Upper lobe of left lung (tissue), 6 donors: ENCODE measurements around the gene PTPRN. TPM values are rescaled to one million over a fixed set of nuclear protein-coding genes. Genes with fewer than 3 reads are reported as not detected.

ENCODE experiments used
- ATAC-seq, 2 donors: fragments of 200-7000 bp; cut with Tn5 transposase; one replicate each; pipeline ENCODE4 v1.9.1; 2022; ENCODE audit warnings: mild to moderate bottlenecking in 2 of 2, moderate library complexity in 2 of 2; ENCODE audit not compliant: low FRiP score in 2 of 2
- DNase-seq, 2 donors: peaks; one replicate each; pipeline ENCODE4 v3.0.0-alpha.2; 2019 to 2020
- H3K27ac ChIP-seq, 4 donors: fragments of 200-600 bp; sonication (generic); one replicate each; pipeline ENCODE4 v1.5.1; 2016 to 2019
- H3K27me3 ChIP-seq, 4 donors: fragments of 200-600 bp; sonication (generic); one replicate each; pipeline ENCODE4 v1.5.1; 2017 to 2019
- H3K36me3 ChIP-seq, 4 donors: fragments of 200-600 bp; sonication (generic); one replicate each; pipeline ENCODE4 v1.5.1; 2016 to 2019
- H3K4me1 ChIP-seq, 4 donors: fragments of 200-600 bp; sonication (generic); one replicate each; pipeline ENCODE4 v1.5.1; 2018 to 2019
- H3K4me3 ChIP-seq, 4 donors: fragments of 200-600 bp; sonication (generic); one replicate each; pipeline ENCODE4 v1.5.1; 2017 to 2019; ENCODE audit warnings: mild to moderate bottlenecking in 2 of 4, moderate library complexity in 1 of 4
- H3K9me3 ChIP-seq, 4 donors: fragments of 200-600 bp; sonication (generic); one replicate each; pipeline ENCODE4 v1.5.1; 2018 to 2019
- EP300 ChIP-seq, 4 donors: sonication (generic); formaldehyde crosslinking; IDR thresholded peaks; one replicate each; pipeline ENCODE4 v1.5.1; 2017; ENCODE audit warnings: antibody characterized with exemption in 4 of 4, control low read depth in 2 of 4
- POLR2A ChIP-seq, 4 donors: fragments of 450-650 bp; IDR thresholded peaks; one replicate each; pipeline ENCODE4 v1.5.1; 2016 to 2017; ENCODE audit warnings: antibody characterized with exemption in 4 of 4, mild to moderate bottlenecking in 2 of 4
- POLR2AphosphoS5 ChIP-seq, 2 donors: sonication (generic); formaldehyde crosslinking; IDR thresholded peaks; one replicate each; pipeline ENCODE4 v1.5.1; 2017; ENCODE audit warnings: antibody characterized with exemption in 2 of 2
- WGBS, 2 donors: methylation state at CpG; one replicate each; pipeline ENCODE4 v1.1.5; 2017 to 2018; 5-methylcytosine and 5-hydroxymethylcytosine counted together
- total RNA-seq, 6 donors: library from RNA; depleted of rRNA in 4 of 6; stranded (reverse); fragments of >200 nt in 4 of 6; gene quantifications; one replicate each; pipeline versions ENCODE4 v1.1.0 to v1.2.1, GENCODE V29; 2016 to 2021
- TF ChIP-seq, protein P1 (sequence below), 6 experiments: fragments of 450-650 bp in 4 of 6; fragments of 200-600 bp in 2 of 6; sonication (generic) in 2 of 6; IDR thresholded peaks; one replicate each; pipeline ENCODE4 v1.5.1; 2016 to 2019; ENCODE audit warnings: antibody characterized with exemption in 6 of 6
- donor health status: DM: no; HTN: no; CAD: no; lungs with moderate emphysema.
- donor health status: DM: no; HTN: yes; CAD: no; lungs with severe emphysema.

The PTPRN gene
- total RNA-seq, result 1 to 10 TPM in 2 of 6 donors, under 1 TPM in 2, not detected in 2; 0.20 to 4.4 (median 0.68) TPM

- Histone ChIP-seq H3K27ac (no peak within 1 kb of the TSS), H3K4me1 (peaks cover 0 to 13% (median 0%) of the 10 kb centered on the region in 4 donors), H3K4me3 (no peak within 1 kb of the TSS), H3K9me3 (no peaks in the 10 kb centered on the region), H3K27me3 (peaks cover 0 to 17% (median 7%) of the 10 kb centered on the region in 4 donors), H3K36me3 (no peaks in the 10 kb centered on the region)
- DNase-seq, result peak in 1 of 2 donors; percentile 76
- peak in 1 of 2 donors; percentile 19 for ATAC-seq
- no peak for TF ChIP-seq POLR2A (IDR thresholded peaks at IDR 0.05)
- no peak for TF ChIP-seq POLR2AphosphoS5 (IDR thresholded peaks at IDR 0.05)
- TF ChIP-seq EP300 (IDR thresholded peaks at IDR 0.05), result no peak
- TF ChIP-seq, protein P1, sequence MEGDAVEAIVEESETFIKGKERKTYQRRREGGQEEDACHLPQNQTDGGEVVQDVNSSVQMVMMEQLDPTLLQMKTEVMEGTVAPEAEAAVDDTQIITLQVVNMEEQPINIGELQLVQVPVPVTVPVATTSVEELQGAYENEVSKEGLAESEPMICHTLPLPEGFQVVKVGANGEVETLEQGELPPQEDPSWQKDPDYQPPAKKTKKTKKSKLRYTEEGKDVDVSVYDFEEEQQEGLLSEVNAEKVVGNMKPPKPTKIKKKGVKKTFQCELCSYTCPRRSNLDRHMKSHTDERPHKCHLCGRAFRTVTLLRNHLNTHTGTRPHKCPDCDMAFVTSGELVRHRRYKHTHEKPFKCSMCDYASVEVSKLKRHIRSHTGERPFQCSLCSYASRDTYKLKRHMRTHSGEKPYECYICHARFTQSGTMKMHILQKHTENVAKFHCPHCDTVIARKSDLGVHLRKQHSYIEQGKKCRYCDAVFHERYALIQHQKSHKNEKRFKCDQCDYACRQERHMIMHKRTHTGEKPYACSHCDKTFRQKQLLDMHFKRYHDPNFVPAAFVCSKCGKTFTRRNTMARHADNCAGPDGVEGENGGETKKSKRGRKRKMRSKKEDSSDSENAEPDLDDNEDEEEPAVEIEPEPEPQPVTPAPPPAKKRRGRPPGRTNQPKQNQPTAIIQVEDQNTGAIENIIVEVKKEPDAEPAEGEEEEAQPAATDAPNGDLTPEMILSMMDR (IDR thresholded peaks at IDR 0.05), result no peak
- 1 to 4% methylated on average over 19 to 25 of the region's 37 CpGs for WGBS, 2 donors
Observed at GRCh38 chr2:219309278-219309677, at the start of gene PTPRN. Gene PTPRN, minus strand, starts transcription at chr2:219309401. Its CDS starts 69 bp downstream, at chr2:219309332.

DNA sequence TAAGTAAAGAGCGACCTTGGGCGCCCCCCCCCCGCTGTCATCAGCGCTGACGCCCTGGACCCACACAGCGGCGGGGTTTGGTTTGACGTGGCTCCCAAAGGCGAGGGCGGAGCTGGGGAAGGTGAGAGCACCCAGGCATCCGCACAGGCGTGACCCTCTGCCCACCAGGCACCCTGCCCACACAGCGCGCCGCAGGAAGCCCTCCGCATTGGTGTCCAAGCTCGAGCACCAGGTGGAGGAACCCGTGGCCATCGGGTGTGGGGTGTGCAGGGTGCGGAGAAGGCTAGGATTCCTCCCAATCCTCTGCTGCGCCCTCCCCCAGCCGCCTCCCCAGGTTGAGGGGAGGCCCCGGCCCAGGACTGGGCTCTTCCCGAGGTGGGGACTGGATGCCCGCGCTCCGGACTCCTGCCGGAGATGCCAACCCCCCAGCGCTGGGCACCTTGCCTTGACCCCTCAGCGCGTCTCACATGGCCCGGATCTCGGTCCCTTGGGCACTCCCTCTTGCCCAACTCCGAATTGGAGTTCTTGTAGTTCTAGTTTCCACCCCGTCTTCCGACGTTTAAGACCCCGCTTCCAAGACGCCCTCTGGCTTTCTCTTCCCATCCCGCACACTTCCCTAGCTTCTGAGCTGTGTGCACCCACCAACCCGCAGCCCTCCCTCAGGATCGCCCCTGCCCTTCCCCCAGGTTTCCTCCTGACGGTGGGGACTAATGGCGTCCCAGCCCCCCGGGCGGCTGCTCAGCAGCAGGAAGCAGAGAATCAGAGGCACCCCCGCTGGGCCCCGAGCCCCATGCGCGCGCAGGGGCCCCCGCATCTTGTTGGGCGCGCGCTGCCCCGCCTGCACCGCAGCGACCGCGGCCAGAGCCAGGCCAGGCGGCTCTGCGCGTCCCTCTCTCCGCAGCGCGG lies 49.2 kb upstream of the PTPRN start:
- peaks cover 0 to 17% (median 11%) of the 10 kb centered on the region in 4 donors for H3K27me3 ChIP-seq
- H3K36me3 ChIP-seq, result no peaks in the 10 kb centered on the region
- DNase-seq, result peak in 1 of 2 donors; percentile 80
- no peak overlapping the region for H3K27ac ChIP-seq
- TF ChIP-seq, protein P1 (IDR thresholded peaks at IDR 0.05), result no peak
- TF ChIP-seq POLR2A (IDR thresholded peaks at IDR 0.05), result no peak
- TF ChIP-seq POLR2AphosphoS5 (IDR thresholded peaks at IDR 0.05), result no peak
- no peak for TF ChIP-seq EP300 (IDR thresholded peaks at IDR 0.05)
- peaks cover 9 to 12% (median 10%) of the 10 kb centered on the region in 4 donors for H3K4me1 ChIP-seq
- peak in 1 of 2 donors; percentile 10 for ATAC-seq
- WGBS, 2 donors, result 3 to 4% methylated on average over 34 to 55 of the region's 66 CpGs
- H3K9me3 ChIP-seq, result no peaks in the 10 kb centered on the region
- H3K4me3 ChIP-seq, result peak overlapping the region in 2 of 4 donors; percentile 18 to 27

- 36 to 47% methylated on average over 1 of the region's 1 CpG for WGBS, 2 donors
- H3K9me3 ChIP-seq, result no peaks in the 10 kb centered on the region
- ATAC-seq, result peak in 1 of 2 donors; percentile 55
- H3K4me3 ChIP-seq, result no peak overlapping the region
- no peak overlapping the region for H3K27ac ChIP-seq
- peaks cover 0 to 17% (median 11%) of the 10 kb centered on the region in 4 donors for H3K27me3 ChIP-seq
- no peak for DNase-seq
- no peaks in the 10 kb centered on the region for H3K36me3 ChIP-seq
- peaks cover 9 to 12% (median 10%) of the 10 kb centered on the region in 4 donors for H3K4me1 ChIP-seq
- no peak for TF ChIP-seq EP300 (IDR thresholded peaks at IDR 0.05)
- no peak for TF ChIP-seq POLR2AphosphoS5 (IDR thresholded peaks at IDR 0.05)
- TF ChIP-seq POLR2A (IDR thresholded peaks at IDR 0.05), result no peak
- TF ChIP-seq, protein P1 (IDR thresholded peaks at IDR 0.05), result no peak
Observed at GRCh38 chr2:219356834-219357233, 47.6 kb upstream of the PTPRN start.

- H3K27me3 ChIP-seq, result peaks cover 0 to 16% (median 11%) of the 10 kb centered on the region in 4 donors
Observed at GRCh38 chr2:219354582-219354981, 45.4 kb upstream of the PTPRN start.

More at GRCh38 chr2:219354582-219354981, 45.4 kb upstream of the PTPRN start:
- DNase-seq (no peak), ATAC-seq (no peak)
- no peak overlapping the region for H3K4me3 ChIP-seq
- no peaks in the 10 kb centered on the region for H3K36me3 ChIP-seq
- H3K9me3 ChIP-seq, result no peaks in the 10 kb centered on the region
- H3K4me1 ChIP-seq, result peaks cover 9 to 12% (median 10%) of the 10 kb centered on the region in 4 donors
- H3K27ac ChIP-seq, result no peak overlapping the region
- 74 to 81% methylated on average over 4 of the region's 4 CpGs for WGBS, 2 donors
- TF ChIP-seq, protein P1 (IDR thresholded peaks at IDR 0.05), result no peak
- no peak for TF ChIP-seq POLR2A (IDR thresholded peaks at IDR 0.05)
- no peak for TF ChIP-seq EP300 (IDR thresholded peaks at IDR 0.05)
- TF ChIP-seq POLR2AphosphoS5 (IDR thresholded peaks at IDR 0.05), result no peak
